HepG2 (cell line): ENCODE results near the gene ARL8A. TPM values are rescaled to one million over a fixed set of nuclear protein-coding genes. Genes with fewer than 3 reads are reported as not detected.
A peak's percentile ranks its signal among the peaks of the same experiment; 100 is the strongest.

Source experiments
- ARHGAP35 ChIP-seq: sonication (generic); formaldehyde crosslinking; IDR thresholded peaks from 2 replicates; pipeline ENCODE4 v1.9.0; 2022; ENCODE audit warnings: mild to moderate bottlenecking, inconsistent platforms, moderate library complexity, missing genetic modification reagents, borderline replicate concordance
- CBFB ChIP-seq: sonication (generic); formaldehyde crosslinking; IDR thresholded peaks from 2 replicates; pipeline ENCODE4 v1.4.0; 2020; ENCODE audit warnings: missing genetic modification reagents
- ELF4 ChIP-seq: sonication (generic); formaldehyde crosslinking; IDR thresholded peaks from 2 replicates; pipeline ENCODE4 v1.5.0; 2020; ENCODE audit warnings: missing genetic modification reagents, mild to moderate bottlenecking, moderate library complexity, borderline replicate concordance
- FOSL2 ChIP-seq: sonication (generic); formaldehyde crosslinking; IDR thresholded peaks from 2 replicates; pipeline ENCODE4 v1.4.0; 2020; ENCODE audit warnings: missing genetic modification reagents
- GTF3A ChIP-seq: sonication (generic); formaldehyde crosslinking; conservative IDR thresholded peaks from 2 replicates; pipeline ENCODE4 v1.4.0; 2020; ENCODE audit warnings: mild to moderate bottlenecking, missing genetic modification reagents
- HDAC2 ChIP-seq: sonication (generic); formaldehyde crosslinking; IDR thresholded peaks from 2 replicates; pipeline ENCODE4 v1.4.0; 2020; ENCODE audit warnings: missing genetic modification reagents
- KAT8 ChIP-seq: IDR thresholded peaks from 2 replicates; pipeline ENCODE4 v1.6.1; 2016; ENCODE audit warnings: missing genetic modification reagents, missing compliant biosample characterization
- MEF2D ChIP-seq: sonication (generic); formaldehyde crosslinking; IDR thresholded peaks from 2 replicates; pipeline ENCODE4 v1.5.1; 2020; ENCODE audit warnings: mild to moderate bottlenecking, missing genetic modification reagents
- MIER2 ChIP-seq: IDR thresholded peaks from 2 replicates; pipeline ENCODE4 v1.6.1; 2016; ENCODE audit warnings: missing biosample characterization, missing genetic modification reagents
- MLLT10 ChIP-seq: sonication (generic); formaldehyde crosslinking; IDR thresholded peaks from 2 replicates; pipeline ENCODE4 v1.4.0; 2020; ENCODE audit warnings: missing genetic modification reagents
- NCOA2 ChIP-seq: sonication (generic); formaldehyde crosslinking; IDR thresholded peaks from 2 replicates; pipeline ENCODE4 v1.8.0; 2022; ENCODE audit warnings: inconsistent platforms
- RAD21 ChIP-seq: fragments of 450-650 bp; formaldehyde crosslinking; IDR thresholded peaks from 2 replicates; pipeline ENCODE4 v1.5.0; 2020; ENCODE audit warnings: mild to moderate bottlenecking
- RNF219 ChIP-seq: sonication (generic); formaldehyde crosslinking; IDR thresholded peaks from 2 replicates; pipeline ENCODE4 v1.5.0; 2020; ENCODE audit warnings: mild to moderate bottlenecking, missing genetic modification reagents
- SKI ChIP-seq: fragments of 450-650 bp; IDR thresholded peaks from one replicate; pipeline ENCODE4 v1.6.1; 2018; ENCODE audit warnings: mild to moderate bottlenecking; ENCODE audit not compliant: partially characterized antibody
- ZNF224 ChIP-seq: sonication (generic); formaldehyde crosslinking; IDR thresholded peaks from 2 replicates; pipeline ENCODE4 v1.5.0; 2020; ENCODE audit warnings: mild to moderate bottlenecking, missing genetic modification reagents
- ZNF253 ChIP-seq: sonication (generic); formaldehyde crosslinking; IDR thresholded peaks from 2 replicates; pipeline ENCODE4 v1.8.0; 2022; ENCODE audit warnings: mild to moderate bottlenecking, missing genetic modification reagents, borderline replicate concordance
- ZNF280D ChIP-seq: sonication (generic); formaldehyde crosslinking; IDR thresholded peaks from 2 replicates; pipeline ENCODE4 v1.5.1; 2020; ENCODE audit warnings: mild to moderate bottlenecking, missing genetic modification reagents
- ZNF343 ChIP-seq: sonication (generic); formaldehyde crosslinking; IDR thresholded peaks from 2 replicates; pipeline ENCODE4 v1.4.0; 2020; ENCODE audit warnings: mild to moderate bottlenecking, missing genetic modification reagents
- ZNF607 ChIP-seq: sonication (generic); formaldehyde crosslinking; IDR thresholded peaks from 2 replicates; pipeline ENCODE4 v1.5.1; 2020; ENCODE audit warnings: missing genetic modification reagents, mild to moderate bottlenecking, borderline replicate concordance
- ZNF747 ChIP-seq: sonication (generic); formaldehyde crosslinking; IDR thresholded peaks from 2 replicates; pipeline ENCODE4 v1.8.1; 2023; ENCODE audit warnings: missing genetic modification reagents, mild to moderate bottlenecking, borderline replicate concordance
- ZNF768 ChIP-seq: sonication (generic); formaldehyde crosslinking; IDR thresholded peaks from 2 replicates; pipeline ENCODE4 v1.4.0; 2020; ENCODE audit warnings: missing genetic modification reagents
- ZNF770 ChIP-seq: sonication (generic); formaldehyde crosslinking; IDR thresholded peaks from 2 replicates; pipeline ENCODE4 v1.5.0; 2020; ENCODE audit warnings: mild to moderate bottlenecking, missing genetic modification reagents
- ZNF782 ChIP-seq: sonication (generic); formaldehyde crosslinking; IDR thresholded peaks from 2 replicates; pipeline ENCODE4 v1.4.0; 2020; ENCODE audit warnings: missing genetic modification reagents, mild to moderate bottlenecking, borderline replicate concordance
- polyA plus RNA-seq, 8 experiments: library from polyadenylated mRNA; depleted of rRNA in 3 of 8; stranded (reverse) in 7 of 8; unstranded in 1 of 8; fragments of >200 nt; fragmentation: Illumina TruSeq in 4 of 8; extraction: Trizol in 4 of 8; gene quantifications; 2 replicates each; pipeline versions ENCODE4 v1.2.1 to v1.2.3, GENCODE V29; 2011 to 2016; ENCODE audit warnings: low read depth in 4 of 8, missing spikeins in 1 of 8, mixed read lengths in 1 of 8; ENCODE audit not compliant: insufficient read depth in 1 of 8
- total RNA-seq, 5 experiments: library from RNA; depleted of rRNA; stranded (reverse); fragments of >200 nt; fragmentation: Illumina TruSeq; extraction: Trizol; gene quantifications; 2 replicates each; pipeline ENCODE4 v1.2.3, GENCODE V29; 2016; ENCODE audit warnings: low read depth in 1 of 5

The ARL8A gene
- total and polyA plus RNA-seq, 2 of the 13 experiments (the other 11 are each of a cell fraction or from before 2014, with no cell fraction given): 2.7 to 23.4 TPM

- TF ChIP-seq ZNF343 (CRISPR knock-in tag) (peak; percentile 45; the same call in 1 of the 2 replicates), RNF219 (CRISPR knock-in tag) (no peak), ZNF782 (CRISPR knock-in tag) (no peak), ZNF280D (CRISPR knock-in tag) (no peak), NCOA2 (CRISPR knock-in tag) (peak; percentile 59; the same call in 1 of the 2 replicates), ZNF747 (peak; percentile 21; the same call in 1 of the 2 replicates), HDAC2 (CRISPR knock-in tag) (peak; percentile 48), ZNF768 (CRISPR knock-in tag) (peak; percentile 51; the same call in 1 of the 2 replicates), MIER2 (CRISPR knock-in tag) (peak; percentile 24; the same call in 1 of the 2 replicates), ZNF770 (CRISPR knock-in tag) (peak; percentile 39; the same call in 1 of the 2 replicates), SKI (peak; percentile 33), ZNF607 (CRISPR knock-in tag) (peak; percentile 33; the same call in 1 of the 2 replicates), ZNF253 (CRISPR knock-in tag) (no peak), GTF3A (CRISPR knock-in tag) (0 out of 2 replicates have a peak, but pooled peaks have one; percentile 60), ZNF224 (CRISPR knock-in tag) (no peak), CBFB (CRISPR knock-in tag) (no peak), FOSL2 (peak; percentile 65), MEF2D (peak; percentile 8; the same call in 1 of the 2 replicates), KAT8 (peak; percentile 28), MLLT10 (CRISPR knock-in tag) (no peak), RAD21 (CRISPR knock-in tag) (peak; percentile 23; the same call in 1 of the 2 replicates), ARHGAP35 (CRISPR knock-in tag) (0 out of 2 replicates have a peak, but pooled peaks have one; percentile 23), ELF4 (CRISPR knock-in tag) (no peak)
These were observed 59.5 kb downstream of the ARL8A start (continued) for GRCh38 chr1:202084791-202085681.
